Cortex of kidney (tissue), 1 donor: ENCODE measurements around the gene PALLD.
"Not testable (repeated sequence)": the region's sequence is repeated elsewhere in the genome, so short reads cannot be mapped to it uniquely, and the experiment has no call there.

ENCODE experiments used
- DNase-seq: peaks from one replicate; lab custom pipeline; 2025; lab: John Stamatoyannopoulos, UW

PALLD gene

DNA sequence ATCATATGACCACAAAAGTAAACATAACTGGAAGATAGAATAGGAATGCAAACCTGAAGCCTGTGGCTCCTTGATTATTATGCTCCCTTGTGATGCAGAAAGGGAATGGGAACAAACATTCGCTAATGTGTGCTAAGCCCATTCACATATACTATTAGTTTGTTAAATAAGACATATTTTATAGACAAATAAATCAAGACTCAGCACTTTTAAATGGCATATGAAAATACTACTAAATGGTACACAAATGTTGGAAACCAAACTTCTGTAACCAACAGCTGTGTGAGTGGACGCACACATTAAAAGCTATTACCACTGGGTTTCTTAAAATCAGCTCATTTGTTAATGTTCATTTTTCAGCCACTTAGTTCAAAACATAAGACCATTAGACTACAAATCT lies 417.2 kb downstream of the PALLD start:
- no peak for DNase-seq

DNA sequence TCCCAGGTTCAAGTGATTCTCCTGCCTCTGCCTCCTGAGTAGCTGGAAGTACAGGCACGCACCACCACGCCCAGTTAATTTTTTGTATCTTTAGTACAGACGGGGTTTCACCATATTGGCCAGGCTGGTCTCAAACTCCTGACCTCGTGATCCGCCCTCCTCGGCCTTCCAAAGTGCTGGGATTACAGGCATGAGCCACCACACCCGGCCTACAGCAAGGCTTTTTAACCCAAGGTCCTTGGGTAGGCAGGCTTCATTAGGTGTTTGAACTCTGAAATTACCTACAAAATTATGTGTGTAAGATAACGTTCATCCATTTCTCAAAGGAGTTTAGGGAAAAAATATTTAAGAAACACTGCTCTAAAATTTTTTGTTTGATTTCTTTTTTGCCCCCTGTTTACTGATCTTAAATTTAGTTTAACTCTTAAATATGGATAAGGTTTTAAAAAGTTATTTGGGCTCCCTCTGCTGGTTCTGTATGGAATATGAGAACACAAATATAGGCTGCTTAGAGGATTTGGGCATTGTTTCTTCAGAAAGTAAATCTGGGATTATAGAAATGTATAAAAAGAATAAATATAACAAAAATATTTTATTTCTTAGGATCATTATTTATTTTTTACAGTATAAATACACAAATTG lies 420.4 kb downstream of the PALLD start:
- DNase-seq = no peak

DNA sequence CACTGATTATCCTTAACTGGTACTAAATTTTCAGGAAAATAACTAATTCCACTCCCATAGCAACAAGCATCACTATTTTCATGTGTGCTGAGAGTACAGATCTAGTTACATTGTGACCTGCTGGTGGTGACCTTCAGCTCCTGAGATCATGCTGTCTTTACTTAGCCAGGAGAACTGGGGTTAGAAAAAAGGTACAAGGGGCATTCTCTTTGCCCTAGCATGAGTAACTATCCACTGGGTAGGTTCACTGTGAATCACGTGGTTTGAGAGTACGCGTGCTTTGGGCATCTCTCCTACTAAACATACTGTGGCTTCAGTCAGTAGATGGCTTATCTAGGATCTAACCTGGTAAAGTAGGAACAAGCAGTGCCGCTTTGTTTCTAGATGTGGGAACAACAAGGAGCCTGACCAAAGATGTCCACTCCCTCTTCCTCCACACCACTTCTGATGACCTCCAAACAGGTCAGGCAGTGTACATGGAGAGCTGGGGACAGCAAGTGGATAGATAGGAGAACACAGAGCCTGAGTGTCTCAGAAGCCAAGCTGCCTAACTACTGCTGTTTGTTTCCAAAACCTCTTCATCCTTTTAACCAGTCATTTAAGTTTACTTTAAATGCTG lies 423.0 kb downstream of the PALLD start:
- DNase-seq = no peak

DNA sequence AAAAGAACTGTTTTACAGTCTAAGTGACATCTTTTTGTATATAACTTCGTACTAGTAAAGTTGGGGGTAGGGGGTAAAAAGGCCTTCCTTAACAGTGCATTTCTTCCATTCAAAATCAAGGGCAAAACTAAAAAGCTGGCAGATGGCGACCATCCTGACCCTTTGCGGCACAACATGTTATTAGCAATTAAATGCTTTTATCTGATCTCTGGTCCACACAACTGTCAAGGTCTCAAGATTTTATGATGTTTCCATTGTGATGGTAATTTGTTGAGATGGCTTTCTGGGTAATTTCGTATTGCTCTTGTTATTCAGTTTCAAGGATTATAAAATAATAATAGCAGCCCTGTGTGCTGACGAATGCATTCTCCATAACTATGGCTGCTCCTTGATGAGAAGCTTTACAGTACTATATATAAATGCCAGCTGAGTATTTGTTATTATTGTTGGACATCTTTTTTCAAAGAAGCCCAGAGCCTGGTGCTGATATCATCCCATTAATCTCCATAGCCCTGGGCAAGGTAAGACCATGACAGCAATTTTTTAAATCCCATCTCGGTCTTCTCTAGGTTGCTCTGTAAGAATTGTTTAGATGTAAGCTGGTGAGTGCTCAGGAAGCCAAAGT lies 423.7 kb downstream of the PALLD start:
- DNase-seq = no peak

DNA sequence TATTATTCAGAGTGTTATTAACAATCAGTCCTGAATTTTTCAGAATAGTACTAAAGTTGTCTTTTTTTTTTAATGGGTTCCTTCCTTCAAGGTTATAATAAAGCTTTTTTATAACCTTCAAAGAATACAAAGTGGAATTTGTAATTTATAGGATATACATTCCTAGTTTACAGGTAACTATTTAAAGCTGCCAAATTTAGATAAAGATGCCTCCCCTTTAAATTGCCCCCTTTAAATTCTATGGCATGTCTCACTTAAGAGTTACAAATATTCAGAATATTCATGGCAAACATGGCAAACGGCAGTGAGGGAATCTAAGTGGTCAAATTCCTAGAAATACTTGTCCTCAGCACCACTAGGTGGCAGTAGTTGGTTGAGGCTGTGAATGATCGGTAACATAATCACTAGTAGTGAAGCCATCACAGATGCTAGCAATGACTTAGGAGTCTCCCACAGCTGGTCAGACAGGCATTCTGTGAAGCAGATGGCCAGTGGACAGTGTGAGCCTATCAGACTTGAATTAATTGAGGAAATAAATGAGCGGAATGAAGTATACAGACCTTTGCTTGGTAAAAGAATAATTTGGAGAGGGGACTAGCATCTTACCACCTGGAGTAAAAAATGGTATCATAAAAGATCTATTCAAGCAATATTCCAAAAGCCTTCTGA lies 426.8 kb downstream of the PALLD start:
- DNase-seq = no peak

DNA sequence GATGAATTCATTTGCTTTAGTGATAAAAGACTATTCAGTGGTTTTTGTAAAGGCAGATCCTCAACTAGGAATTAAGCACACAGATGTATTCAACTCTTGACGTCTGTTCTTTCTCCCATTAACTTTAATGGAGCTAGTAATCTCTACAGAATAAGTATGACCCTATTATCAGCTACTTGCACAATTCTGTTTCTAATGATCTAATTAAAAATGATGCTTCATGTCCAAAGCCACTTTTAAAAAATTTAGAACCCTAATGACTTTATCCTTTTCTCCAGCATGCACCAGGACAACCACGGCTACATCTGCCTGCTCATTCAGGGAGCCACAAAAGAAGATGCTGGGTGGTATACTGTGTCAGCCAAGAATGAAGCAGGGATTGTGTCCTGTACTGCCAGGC lies 427.8 kb downstream of the PALLD start:
- DNase-seq = no peak

DNA sequence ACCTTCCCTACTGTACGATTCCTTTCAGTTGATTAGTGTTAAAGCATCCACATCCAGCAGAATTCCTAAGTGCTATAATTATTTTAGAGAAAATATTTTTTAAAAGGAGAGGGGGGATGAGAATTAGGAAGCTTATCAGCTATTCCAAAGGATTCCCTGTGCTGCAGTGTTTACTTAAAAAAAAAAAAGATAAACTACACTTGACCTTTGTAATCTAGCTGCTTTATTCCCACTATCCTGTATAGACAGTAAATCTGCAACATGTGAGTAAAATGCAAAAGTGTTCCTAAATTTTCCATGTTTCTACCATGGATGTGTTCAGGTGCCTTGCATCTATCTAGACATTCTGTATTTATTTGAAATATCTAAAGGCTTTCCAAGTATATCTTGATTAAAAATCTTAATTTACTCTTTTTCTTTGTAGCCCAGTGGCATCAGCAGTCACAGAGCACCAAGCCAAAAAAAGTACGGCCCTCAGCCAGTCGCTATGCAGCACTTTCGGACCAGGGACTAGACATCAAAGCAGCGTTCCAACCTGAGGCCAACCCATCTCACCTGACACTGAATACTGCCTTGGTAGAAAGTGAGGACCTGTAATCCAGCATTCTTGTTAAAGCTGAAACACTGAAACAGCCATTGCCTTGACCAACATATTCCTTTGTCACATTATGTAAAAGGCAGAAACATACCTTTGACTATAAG lies 429.1 kb downstream of the PALLD start:
- DNase-seq = no peak

DNA sequence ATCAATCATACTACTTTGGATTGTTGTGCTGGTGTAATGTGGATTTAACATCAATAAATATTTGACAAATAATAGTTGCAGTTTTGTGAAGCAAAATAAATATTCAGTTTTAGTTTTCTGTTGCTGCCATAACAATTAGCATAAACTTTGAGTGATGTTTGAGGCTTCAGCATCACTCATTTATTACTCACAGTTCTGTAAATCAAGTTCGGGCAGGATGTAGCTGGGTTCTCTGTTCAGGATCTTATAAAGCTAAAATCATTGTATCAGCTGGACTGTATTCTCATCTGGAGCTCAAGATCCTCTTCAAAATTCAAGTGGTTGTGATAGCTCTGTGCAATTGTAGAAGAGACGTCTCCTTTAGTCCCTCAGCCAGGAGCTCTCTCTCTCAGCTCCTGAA lies 431.5 kb downstream of the PALLD start:
- DNase-seq = no peak

DNA sequence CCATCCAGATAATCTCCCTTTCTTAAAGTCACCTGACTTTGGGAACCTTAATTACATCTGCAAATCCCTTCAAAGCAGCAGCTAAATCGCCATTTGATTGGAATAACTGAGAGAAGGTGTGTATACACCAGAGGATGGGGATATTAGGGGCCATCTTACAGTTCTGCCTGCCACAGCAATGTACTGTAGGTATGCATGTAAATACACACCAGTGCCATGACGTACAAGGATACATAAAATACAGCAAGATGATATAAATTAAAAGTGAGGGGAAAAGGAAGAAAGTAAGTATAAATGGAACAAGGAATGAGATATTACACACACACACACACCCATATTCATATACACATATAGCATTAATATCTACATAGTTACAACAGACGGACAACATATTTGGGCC lies 432.0 kb downstream of the PALLD start:
- no peak for DNase-seq

DNA sequence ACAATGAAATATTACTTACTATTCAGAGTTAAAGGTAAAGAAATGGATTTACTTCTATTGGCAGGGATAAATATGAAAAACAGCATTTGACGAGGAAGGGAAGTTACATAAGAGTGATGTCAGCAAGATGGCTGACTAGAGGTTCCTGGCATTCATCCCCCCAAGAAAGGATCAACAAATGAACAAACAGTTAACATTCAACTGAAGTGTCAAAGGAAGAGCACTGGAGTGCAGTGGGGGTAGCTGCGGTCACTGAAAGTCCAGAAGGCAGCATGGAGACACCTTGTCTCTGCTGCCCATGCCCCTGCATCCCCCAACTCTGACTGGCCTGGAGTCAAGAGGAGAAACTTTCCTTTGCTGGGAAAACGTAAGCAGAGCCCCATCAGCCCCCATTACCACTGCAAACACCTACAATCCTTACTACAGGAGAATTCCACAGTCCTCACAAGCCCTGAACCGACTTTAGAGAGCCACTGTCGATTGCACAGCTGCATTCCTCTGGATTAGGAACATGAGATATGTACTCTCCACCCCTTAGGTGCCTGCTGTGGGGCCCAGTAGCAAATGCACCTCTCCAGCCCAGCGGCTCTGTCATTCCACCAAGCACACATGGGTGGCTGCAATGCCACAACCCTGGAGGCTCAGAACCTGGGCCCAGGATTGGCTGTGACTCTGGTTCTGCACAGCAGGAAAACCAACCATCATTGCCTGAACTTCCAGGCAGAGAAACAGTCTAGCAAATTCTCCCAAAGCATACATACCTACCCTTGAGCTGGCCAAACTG lies 433.8 kb downstream of the PALLD start:
- DNase-seq = no peak

DNA sequence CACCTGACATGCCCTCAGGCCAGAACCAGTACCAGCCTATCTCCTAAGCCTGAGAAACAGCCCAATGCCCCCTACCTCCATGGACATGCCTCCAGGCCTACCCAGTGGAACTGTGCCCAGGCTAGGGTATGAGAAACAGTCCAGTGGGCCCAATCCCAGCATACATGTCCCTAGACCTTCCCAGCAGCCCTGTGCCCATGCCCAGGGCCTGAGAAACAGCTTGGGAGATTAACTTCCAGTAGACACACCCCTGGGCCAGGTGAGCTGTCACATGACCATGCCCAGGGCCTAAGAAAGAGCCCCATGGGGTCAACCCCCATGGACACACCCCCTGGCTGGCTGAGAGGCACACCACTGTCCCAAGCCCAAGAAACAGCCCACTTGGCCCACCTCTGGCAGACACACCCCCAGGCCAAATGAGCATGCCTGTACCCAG lies 434.4 kb downstream of the PALLD start:
- no peak for DNase-seq

DNA sequence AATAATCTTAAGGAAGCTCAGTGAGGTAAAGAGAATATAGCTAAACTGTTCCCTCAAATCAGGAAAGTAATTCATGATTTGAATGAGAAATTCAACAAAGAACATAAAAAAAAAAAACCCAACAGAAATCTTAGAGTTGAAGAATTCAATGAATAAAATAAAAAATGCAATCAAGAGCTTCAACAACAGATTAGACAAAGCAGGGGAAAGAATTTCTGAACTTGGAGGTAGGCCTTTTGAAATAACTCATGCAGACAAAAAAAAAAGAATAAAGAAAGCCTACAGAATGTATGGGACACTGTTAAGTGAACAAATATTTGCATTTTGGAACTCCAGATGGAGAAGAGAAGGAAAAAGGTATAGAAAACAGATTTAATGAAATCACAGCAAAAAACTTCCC lies 435.3 kb downstream of the PALLD start:
- DNase-seq = no peak

DNA sequence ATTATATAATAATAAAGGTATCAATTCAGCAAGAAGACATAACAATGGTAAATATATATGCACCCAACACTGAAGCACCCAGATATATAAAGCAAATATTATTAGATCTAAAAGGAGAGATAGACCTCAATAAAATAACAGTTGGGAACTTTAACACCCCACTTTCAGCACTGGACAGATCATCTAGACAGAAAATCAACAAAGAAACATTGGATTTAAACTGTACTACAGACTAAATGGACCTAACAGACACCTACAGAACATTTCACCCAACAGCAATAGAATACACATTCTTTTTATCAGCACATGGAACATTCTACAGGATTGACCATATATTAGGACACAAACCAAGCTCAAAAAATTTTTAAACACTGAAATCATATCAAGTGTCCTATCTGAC lies 436.6 kb downstream of the PALLD start:
- DNase-seq = no peak

DNA sequence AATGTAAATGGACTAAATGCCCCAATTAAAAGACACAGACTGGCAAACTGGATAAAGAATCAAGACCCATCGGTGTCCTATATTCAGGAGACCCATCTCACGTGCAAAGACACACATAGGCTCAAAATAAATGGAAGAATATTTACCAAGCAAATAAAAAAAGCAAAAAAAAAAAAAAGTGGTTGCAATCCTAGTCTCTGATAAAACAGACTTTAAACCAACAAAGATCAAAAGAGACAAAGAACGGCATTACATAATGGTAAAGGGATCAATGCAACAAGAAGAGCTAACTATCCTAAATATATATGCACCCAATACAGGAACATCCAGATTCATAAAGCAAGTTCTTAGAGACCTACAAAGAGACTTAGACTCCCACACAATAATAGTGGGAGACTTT lies 440.6 kb downstream of the PALLD start:
- not testable (repeated sequence) for DNase-seq

DNA sequence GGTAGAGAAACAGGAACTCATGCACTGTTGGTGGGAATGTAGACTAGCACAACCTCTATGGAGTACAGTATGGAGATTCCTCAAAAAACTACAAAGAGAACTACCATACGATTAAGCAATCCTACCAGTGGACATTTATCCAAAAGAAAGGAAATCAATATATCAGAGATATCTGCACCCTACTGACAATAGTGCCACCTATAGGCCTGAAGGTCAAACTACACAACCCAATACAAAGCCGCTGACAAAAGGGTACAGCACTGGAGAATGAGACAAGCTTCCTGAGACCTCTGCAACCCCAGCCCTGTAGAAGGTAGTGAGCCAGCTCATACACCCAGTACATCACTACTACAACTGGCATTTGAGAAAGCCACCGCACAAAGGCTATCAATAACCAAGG lies 446.1 kb downstream of the PALLD start:
- no peak for DNase-seq

DNA sequence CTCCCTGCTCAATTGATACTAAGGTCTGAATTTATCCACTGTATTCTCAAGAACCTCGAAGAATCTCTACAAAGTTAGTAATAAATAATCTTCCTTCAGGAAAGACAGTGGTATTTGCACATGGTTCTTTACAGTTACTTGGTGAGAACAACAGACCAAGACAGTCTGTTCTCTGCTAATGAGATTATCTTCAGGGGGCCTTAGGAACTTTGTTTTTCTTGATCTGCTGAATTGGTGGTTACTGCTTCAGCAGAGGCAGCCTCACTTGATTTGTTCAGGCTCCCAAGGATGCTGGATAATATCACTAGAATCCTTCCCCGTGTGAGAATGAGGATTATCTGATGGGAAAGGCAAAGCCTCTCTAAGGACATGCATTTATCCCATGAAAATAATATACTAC lies 448.4 kb downstream of the PALLD start:
- DNase-seq = no peak

DNA sequence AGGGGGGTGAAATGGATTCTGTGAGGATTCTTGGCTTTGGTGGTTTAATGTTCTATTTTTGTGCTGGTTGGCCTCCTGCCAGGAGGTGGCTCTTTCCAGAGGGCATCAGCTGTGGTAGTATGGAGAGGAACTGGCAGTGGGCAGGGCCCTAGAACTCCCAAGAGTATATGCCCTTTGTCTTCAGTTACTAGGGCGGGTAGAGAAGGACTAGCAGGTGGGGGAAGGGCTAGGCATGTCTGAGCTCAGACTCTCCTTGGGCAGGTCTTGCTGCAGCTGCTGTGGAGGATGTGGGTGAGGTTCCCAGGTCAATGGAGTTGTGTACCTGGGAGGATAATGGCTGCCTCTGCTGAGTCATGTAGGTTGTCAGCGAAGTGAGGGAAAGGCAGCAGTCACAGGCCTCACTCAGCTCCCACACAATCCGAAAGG lies 456.0 kb downstream of the PALLD start:
- not testable (repeated sequence) for DNase-seq

DNA sequence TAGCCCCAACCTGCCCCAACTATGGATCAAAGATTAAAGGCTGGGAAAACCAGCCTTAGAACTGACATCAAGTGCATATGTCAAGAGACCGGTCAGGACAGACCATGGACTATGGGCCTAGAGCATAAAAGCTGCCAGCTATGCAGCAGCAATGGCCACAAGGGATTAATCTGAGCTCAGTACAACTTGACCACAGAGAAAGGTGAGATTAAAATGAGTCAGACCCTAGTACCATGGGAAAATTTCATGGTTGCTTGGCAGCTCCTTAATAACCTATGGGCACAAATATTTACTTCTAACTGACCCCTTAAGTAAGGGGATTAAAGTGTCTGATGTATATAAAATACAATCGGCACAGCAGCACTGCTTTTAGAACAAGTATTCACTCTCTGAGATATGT lies 458.8 kb downstream of the PALLD start:
- no peak for DNase-seq

DNA sequence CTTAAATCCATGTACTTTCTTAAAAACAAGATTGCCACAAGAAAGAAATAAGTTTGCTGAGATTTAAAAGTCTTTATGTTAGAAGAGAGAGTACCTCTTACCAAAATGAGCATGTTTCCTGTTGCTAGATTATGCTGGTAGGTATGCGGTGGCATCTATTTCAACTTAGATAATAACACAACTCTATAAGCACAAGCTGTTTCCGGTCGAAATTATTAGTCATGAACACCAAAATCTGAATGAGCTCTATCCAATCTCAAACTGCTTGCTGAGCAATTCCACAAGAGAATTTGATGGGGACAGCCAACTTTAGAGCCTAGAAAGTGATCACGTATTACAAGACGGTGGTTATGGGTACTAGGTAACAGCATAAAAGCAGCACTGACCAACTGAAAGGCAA lies 463.9 kb downstream of the PALLD start:
- DNase-seq = no peak

DNA sequence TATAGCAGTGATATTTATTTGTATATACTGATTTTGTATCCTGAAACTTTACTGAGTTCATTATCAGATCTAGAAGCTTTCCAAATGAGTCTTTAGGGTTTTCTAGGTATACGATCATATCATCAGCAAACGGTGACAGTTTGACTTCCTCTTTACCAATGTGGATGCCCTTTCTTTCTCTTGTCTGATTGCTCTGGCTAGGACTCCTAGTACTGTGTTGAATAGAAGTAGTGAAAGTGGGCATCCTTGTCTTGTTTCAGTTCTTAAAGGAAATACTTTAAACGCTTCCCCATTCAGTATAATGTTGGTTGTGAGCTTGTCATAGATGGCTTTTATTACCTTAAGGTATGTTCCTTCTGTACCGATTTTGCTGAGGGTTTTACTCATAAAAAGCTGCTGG lies 475.7 kb downstream of the PALLD start:
- DNase-seq = no peak
